MM.1S (cell line): ENCODE measurements around the gene SFI1.
"Not testable (repeated sequence)": the region's sequence is repeated elsewhere in the genome, so short reads cannot be mapped to it uniquely, and the experiment has no call there.

ENCODE experiments used
- DNase-seq: peaks from one replicate; pipeline ENCODE4 v3.0.0-alpha.2; 2015
- H2AFZ ChIP-seq: fragments of 300-600 bp; sonication (generic); 2 replicates; pipeline ENCODE4 v1.6.0; 2016; ENCODE audit warnings: antibody characterized with exemption, low read length
- H3F3A ChIP-seq: fragments of 300-600 bp; sonication (generic); 2 replicates; pipeline ENCODE4 v1.6.1; 2016; ENCODE audit warnings: mild to moderate bottlenecking, antibody characterized with exemption, low read length, moderate library complexity, mixed read lengths; ENCODE audit not compliant: insufficient read depth
- H3K27ac ChIP-seq: fragments of 300-600 bp; sonication (generic); 2 replicates; pipeline ENCODE4 v1.5.1; 2016; ENCODE audit warnings: mild to moderate bottlenecking, low read length
- H3K27me3 ChIP-seq: fragments of 300-600 bp; sonication (generic); replicated peaks from 2 replicates; pipeline ENCODE4 v1.6.0; 2016; ENCODE audit warnings: low read length; ENCODE audit not compliant: insufficient read depth
- H3K36me3 ChIP-seq: fragments of 300-600 bp; sonication (generic); replicated peaks from 2 replicates; pipeline ENCODE4 v1.6.1; 2016; ENCODE audit warnings: mild to moderate bottlenecking, low read length, mixed read lengths; ENCODE audit not compliant: insufficient read depth
- H3K4me1 ChIP-seq: fragments of 300-600 bp; sonication (generic); 2 replicates; pipeline ENCODE4 v1.6.1; 2016; ENCODE audit warnings: low read length, mixed read lengths
- H3K4me2 ChIP-seq: fragments of 300-600 bp; sonication (generic); 2 replicates; pipeline ENCODE4 v1.6.0; 2016; ENCODE audit warnings: low read depth, low read length
- H3K4me3 ChIP-seq: fragments of 300-600 bp; sonication (generic); 2 replicates; pipeline ENCODE4 v1.5.1; 2016; ENCODE audit warnings: low read length, mixed read lengths
- H3K79me2 ChIP-seq: fragments of 300-600 bp; sonication (generic); 2 replicates; pipeline ENCODE4 v1.6.1; 2016; ENCODE audit warnings: mixed run types, low read length, mixed read lengths
- H3K9ac ChIP-seq: fragments of 300-600 bp; sonication (generic); 2 replicates; pipeline ENCODE4 v1.6.1; 2016; ENCODE audit warnings: low read length, mixed read lengths
- H3K9me2 ChIP-seq: fragments of 300-600 bp; sonication (generic); replicated peaks from 2 replicates; pipeline ENCODE4 v1.6.1; 2016; ENCODE audit warnings: mild to moderate bottlenecking, low read length, mixed read lengths; ENCODE audit not compliant: insufficient read depth
- H3K9me3 ChIP-seq: fragments of 300-600 bp; sonication (generic); replicated peaks from 2 replicates; pipeline ENCODE4 v1.6.1; 2016; ENCODE audit warnings: mild to moderate bottlenecking, low read length, mixed read lengths; ENCODE audit not compliant: insufficient read depth
- H4K20me1 ChIP-seq: fragments of 300-600 bp; sonication (generic); 2 replicates; pipeline ENCODE4 v1.6.1; 2016; ENCODE audit warnings: mild to moderate bottlenecking, low read length, moderate library complexity, mixed read lengths; ENCODE audit not compliant: insufficient read depth
- CTCF ChIP-seq: fragments of 300-600 bp; sonication (generic); IDR thresholded peaks from 2 replicates; pipeline ENCODE4 v1.5.1; 2016; ENCODE audit warnings: antibody characterized with exemption, low read length, mixed read lengths
- EZH2 ChIP-seq: fragments of 300-600 bp; sonication (generic); optimal IDR thresholded peaks from 2 replicates; pipeline ENCODE3; 2017; ENCODE audit warnings: low read depth, mild to moderate bottlenecking, antibody characterized with exemption, low read length, mixed read lengths
- EZH2phosphoT487 ChIP-seq: fragments of 300-600 bp; sonication (generic); IDR thresholded peaks from 2 replicates; pipeline ENCODE4 v1.6.1; 2018; ENCODE audit warnings: antibody characterized with exemption, low read length

SFI1 gene

GRCh38 chr22:31477329-31477728 lies 19.0 kb upstream of the SFI1 start:
- Histone ChIP-seq H3K4me3 (no peak overlapping the region), H2AFZ (no peak overlapping the region), H3K9ac (no peak overlapping the region), H3K4me1 (peaks cover 19% of the 10 kb centered on the region), H3K4me2 (0 out of 2 replicates have a peak overlapping the region, but pooled peaks have one; percentile 9), H3K79me2 (peaks cover 89% of the 10 kb centered on the region), H3K9me3 (no peaks in the 10 kb centered on the region), H3K27me3 (no peaks in the 10 kb centered on the region), H3F3A (peaks cover 14% of the 10 kb centered on the region), H3K36me3 (peaks cover 14% of the 10 kb centered on the region), H4K20me1 (no peaks in the 10 kb centered on the region), H3K27ac (peak overlapping the region; percentile 57), H3K9me2 (no peaks in the 10 kb centered on the region)
- TF ChIP-seq CTCF (no peak), EZH2phosphoT487 (no peak), EZH2 (no peak)
- DNase-seq: peak; percentile 60

- Histone ChIP-seq H3K27ac (no peak overlapping the region), H3K36me3 (peaks cover 9% of the 10 kb centered on the region), H3K4me1 (peaks cover 19% of the 10 kb centered on the region), H3F3A (peaks cover 14% of the 10 kb centered on the region), H2AFZ (no peak overlapping the region), H3K4me3 (no peak overlapping the region), H3K4me2 (no peak overlapping the region), H3K79me2 (peaks cover 88% of the 10 kb centered on the region), H3K9me2 (no peaks in the 10 kb centered on the region), H3K9ac (no peak overlapping the region), H4K20me1 (no peaks in the 10 kb centered on the region), H3K27me3 (no peaks in the 10 kb centered on the region), H3K9me3 (no peaks in the 10 kb centered on the region)
- no peak for TF ChIP-seq EZH2
- no peak for TF ChIP-seq EZH2phosphoT487
- no peak for TF ChIP-seq CTCF
- DNase-seq: no peak
Observed at GRCh38 chr22:31481129-31481528, 15.2 kb upstream of the SFI1 start.

- Histone ChIP-seq H3K79me2 (peaks cover 90% of the 10 kb centered on the region), H3K4me1 (peaks cover 13% of the 10 kb centered on the region), H3K36me3 (peaks cover 13% of the 10 kb centered on the region)
- not testable (repeated sequence) for H2AFZ ChIP-seq, H3K9ac ChIP-seq, H3F3A ChIP-seq, H3K4me3 ChIP-seq, H3K27me3 ChIP-seq, DNase-seq, H3K4me2 ChIP-seq, H3K27ac ChIP-seq, H3K9me2 ChIP-seq, H4K20me1 ChIP-seq, H3K9me3 ChIP-seq
Observed at GRCh38 chr22:31482470-31482869, 13.9 kb upstream of the SFI1 start.

- not testable (repeated sequence) for H3K27me3 ChIP-seq, DNase-seq, H3K4me2 ChIP-seq, H3K9ac ChIP-seq, H3K9me2 ChIP-seq, H3K4me3 ChIP-seq, H4K20me1 ChIP-seq, H3K36me3 ChIP-seq, H2AFZ ChIP-seq, H3K27ac ChIP-seq, H3K9me3 ChIP-seq
- H3K4me1 ChIP-seq: peaks cover 15% of the 10 kb centered on the region
- peaks cover 25% of the 10 kb centered on the region for H3F3A ChIP-seq
- peaks cover 80% of the 10 kb centered on the region for H3K79me2 ChIP-seq
Observed at GRCh38 chr22:31486369-31486768, 10.0 kb upstream of the SFI1 start.
